ENCODE data around the gene EVC. TPM values are rescaled to one million over a fixed set of nuclear protein-coding genes. Genes with fewer than 3 reads are reported as not detected.
A peak's percentile ranks its signal among the peaks of the same experiment; 100 is the strongest.

The EVC gene
- total and polyA plus RNA-seq, 4 donors: 9.3 to 58.2 (median 25.0) TPM

DNA sequence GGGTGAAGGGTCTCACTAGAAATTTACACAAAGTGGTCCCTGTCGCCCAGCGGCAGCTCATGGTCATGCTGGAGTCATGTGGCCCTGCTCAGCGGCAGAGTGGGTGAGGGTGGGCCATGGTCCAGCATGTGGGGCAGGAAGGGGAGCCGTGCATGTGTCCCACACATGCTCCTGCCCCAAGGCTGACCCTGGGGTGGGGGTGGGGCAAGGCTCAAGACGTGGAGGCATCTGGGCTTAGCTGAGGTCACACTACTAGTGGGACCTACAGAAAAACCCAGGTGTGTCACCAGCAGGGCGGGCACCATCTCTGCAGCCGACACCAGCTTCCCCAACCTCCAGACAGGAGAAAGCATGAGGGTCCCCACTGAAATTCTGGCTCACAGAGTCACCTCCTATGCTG is 42.4 kb downstream of the EVC start:
- H3K9me3 ChIP-seq (ENCODE audit: control insufficient read depth, low read length): no peaks in the 10 kb centered on the region
- ATAC-seq (ENCODE audit: low FRiP score) (no peak), DNase-seq (no peak)
- H3K36me3 ChIP-seq (ENCODE audit: control insufficient read depth in 1 of 2, insufficient read depth in 2 of 2, low read length in 1 of 2): peaks cover 0 to 16% of the 10 kb centered on the region in 2 donors
- no peak overlapping the region for H3K4me3 ChIP-seq (ENCODE audit: low read length in 2 of 2)
- intact Hi-C loops (cut with DNase I): no loop called here
- H3K27me3 ChIP-seq (ENCODE audit: control insufficient read depth in 1 of 2, insufficient read depth in 2 of 2, low read length in 1 of 2): no peaks in the 10 kb centered on the region
- 85 to 91% methylated on average over 7 of the region's 7 CpGs for WGBS, 2 donors
- H3K4me1 ChIP-seq (ENCODE audit: control insufficient read depth in 1 of 2, insufficient read depth in 2 of 2, low read length in 2 of 2): no peaks in the 10 kb centered on the region
- no peak overlapping the region for H3K27ac ChIP-seq (ENCODE audit: low read depth in 1 of 2, low read length in 2 of 2)

GRCh38 chr4:5753766-5754528 is 42.9 kb downstream of the EVC start:
- no peaks in the 10 kb centered on the region for H3K4me1 ChIP-seq (ENCODE audit: control insufficient read depth in 1 of 2, insufficient read depth in 2 of 2, low read length in 2 of 2)
- ATAC-seq (ENCODE audit: low FRiP score): no peak
- peaks cover 0 to 16% of the 10 kb centered on the region in 2 donors for H3K36me3 ChIP-seq (ENCODE audit: control insufficient read depth in 1 of 2, insufficient read depth in 2 of 2, low read length in 1 of 2)
- 73 to 75% methylated on average over 19 of the region's 19 CpGs for WGBS, 2 donors
- no peak overlapping the region for H3K27ac ChIP-seq (ENCODE audit: low read depth in 1 of 2, low read length in 2 of 2)
- H3K27me3 ChIP-seq (ENCODE audit: control insufficient read depth in 1 of 2, insufficient read depth in 2 of 2, low read length in 1 of 2): no peaks in the 10 kb centered on the region
- intact Hi-C loops (cut with DNase I): no loop called here
- H3K9me3 ChIP-seq (ENCODE audit: control insufficient read depth, low read length): no peaks in the 10 kb centered on the region
- H3K4me3 ChIP-seq (ENCODE audit: low read length in 2 of 2): no peak overlapping the region
- DNase-seq: peak in 1 of 2 donors; percentile 61

DNA sequence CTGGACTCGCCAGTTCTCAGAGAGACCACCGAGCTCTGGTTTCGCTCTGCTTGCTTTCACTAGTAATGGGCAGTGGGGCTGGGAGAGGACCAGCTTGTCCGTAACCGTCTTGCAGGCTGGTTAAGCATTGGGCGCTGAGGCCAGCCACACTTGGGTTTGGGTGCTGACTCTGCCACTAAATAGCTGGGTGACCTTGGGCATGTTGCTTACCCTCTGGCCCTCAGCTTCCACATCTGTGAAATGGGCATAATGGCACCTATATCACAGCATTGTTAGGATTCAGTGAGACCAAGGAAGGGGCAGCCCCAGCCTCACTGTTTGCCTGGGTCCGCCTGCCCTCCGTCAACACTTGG is 43.5 kb downstream of the EVC start:
- H3K36me3 ChIP-seq (ENCODE audit: control insufficient read depth in 1 of 2, insufficient read depth in 2 of 2, low read length in 1 of 2): peaks cover 0 to 16% of the 10 kb centered on the region in 2 donors
- no peaks in the 10 kb centered on the region for H3K27me3 ChIP-seq (ENCODE audit: control insufficient read depth in 1 of 2, insufficient read depth in 2 of 2, low read length in 1 of 2)
- H3K27ac ChIP-seq (ENCODE audit: low read depth in 1 of 2, low read length in 2 of 2): no peak overlapping the region
- 96 to 99% methylated on average over 8 of the region's 8 CpGs for WGBS, 2 donors
- no peak for ATAC-seq (ENCODE audit: low FRiP score)
- H3K9me3 ChIP-seq (ENCODE audit: control insufficient read depth, low read length): no peaks in the 10 kb centered on the region
- intact Hi-C loops (cut with DNase I): no loop called here
- DNase-seq: no peak
- no peaks in the 10 kb centered on the region for H3K4me1 ChIP-seq (ENCODE audit: control insufficient read depth in 1 of 2, insufficient read depth in 2 of 2, low read length in 2 of 2)
- no peak overlapping the region for H3K4me3 ChIP-seq (ENCODE audit: low read length in 2 of 2)

- H3K4me3 ChIP-seq (ENCODE audit: low read length in 2 of 2): no peak overlapping the region
- peaks cover 0 to 14% of the 10 kb centered on the region in 2 donors for H3K36me3 ChIP-seq (ENCODE audit: control insufficient read depth in 1 of 2, insufficient read depth in 2 of 2, low read length in 1 of 2)
- ATAC-seq (ENCODE audit: low FRiP score) (no peak), DNase-seq (no peak)
- H3K9me3 ChIP-seq (ENCODE audit: control insufficient read depth, low read length): no peaks in the 10 kb centered on the region
- H3K27me3 ChIP-seq (ENCODE audit: control insufficient read depth in 1 of 2, insufficient read depth in 2 of 2, low read length in 1 of 2): no peaks in the 10 kb centered on the region
- H3K4me1 ChIP-seq (ENCODE audit: control insufficient read depth in 1 of 2, insufficient read depth in 2 of 2, low read length in 2 of 2): no peaks in the 10 kb centered on the region
- H3K27ac ChIP-seq (ENCODE audit: low read depth in 1 of 2, low read length in 2 of 2): no peak overlapping the region
- intact Hi-C loops (cut with DNase I): no loop called here
- WGBS, 2 donors: 95% methylated on average over 16 of the region's 16 CpGs
Observed at GRCh38 chr4:5755161-5755560, 44.2 kb downstream of the EVC start.

- Histone ChIP-seq H3K27ac (ENCODE audit: low read depth in 1 of 2, low read length in 2 of 2) (no peak overlapping the region), H3K4me3 (ENCODE audit: low read length in 2 of 2) (no peak overlapping the region), H3K36me3 (ENCODE audit: control insufficient read depth in 1 of 2, insufficient read depth in 2 of 2, low read length in 1 of 2) (peaks cover 0 to 14% of the 10 kb centered on the region in 2 donors), H3K4me1 (ENCODE audit: control insufficient read depth in 1 of 2, insufficient read depth in 2 of 2, low read length in 2 of 2) (no peaks in the 10 kb centered on the region), H3K9me3 (ENCODE audit: control insufficient read depth, low read length) (no peaks in the 10 kb centered on the region), H3K27me3 (ENCODE audit: control insufficient read depth in 1 of 2, insufficient read depth in 2 of 2, low read length in 1 of 2) (no peaks in the 10 kb centered on the region)
- 71 to 73% methylated on average over 7 of the region's 7 CpGs for WGBS, 2 donors
- ATAC-seq (ENCODE audit: low FRiP score) (no peak), DNase-seq (no peak)
- intact Hi-C loops (cut with DNase I): no loop called here
Observed at GRCh38 chr4:5755679-5756078, 44.7 kb downstream of the EVC start.

- no peak for ATAC-seq (ENCODE audit: low FRiP score)
- intact Hi-C loops (cut with DNase I): no loop called here
- Histone ChIP-seq H3K27me3 (ENCODE audit: control insufficient read depth in 1 of 2, insufficient read depth in 2 of 2, low read length in 1 of 2) (no peaks in the 10 kb centered on the region), H3K27ac (ENCODE audit: low read depth in 1 of 2, low read length in 2 of 2) (no peak overlapping the region), H3K4me1 (ENCODE audit: control insufficient read depth in 1 of 2, insufficient read depth in 2 of 2, low read length in 2 of 2) (no peaks in the 10 kb centered on the region), H3K4me3 (ENCODE audit: low read length in 2 of 2) (no peak overlapping the region), H3K9me3 (ENCODE audit: control insufficient read depth, low read length) (no peaks in the 10 kb centered on the region), H3K36me3 (ENCODE audit: control insufficient read depth in 1 of 2, insufficient read depth in 2 of 2, low read length in 1 of 2) (peaks cover 0 to 14% of the 10 kb centered on the region in 2 donors)
- DNase-seq: no peak
- WGBS, 2 donors: 94 to 95% methylated on average over 9 of the region's 9 CpGs
Observed at GRCh38 chr4:5756271-5756670, 45.3 kb downstream of the EVC start.

DNA sequence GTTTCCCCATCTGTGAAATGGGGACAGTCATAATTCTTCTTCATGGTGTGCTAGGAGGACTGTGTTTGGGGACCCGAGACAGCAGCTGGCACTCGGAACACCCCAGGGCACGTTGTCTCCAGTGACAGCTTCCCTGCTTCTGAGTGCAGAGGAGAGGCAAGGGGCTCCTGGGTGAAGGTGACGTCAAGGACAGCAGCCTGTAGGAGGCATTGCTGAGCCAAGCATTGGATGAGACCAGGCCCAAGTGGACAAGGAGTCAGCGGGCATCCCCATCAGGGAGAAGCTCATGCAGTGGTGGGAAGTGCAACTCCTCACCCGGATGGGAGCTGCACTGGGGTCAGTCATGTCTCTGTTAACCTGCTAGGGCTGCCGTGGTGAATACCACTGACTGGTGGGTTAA is 46.1 kb downstream of the EVC start:
- ATAC-seq (ENCODE audit: low FRiP score): no peak
- Histone ChIP-seq H3K27me3 (ENCODE audit: control insufficient read depth in 1 of 2, insufficient read depth in 2 of 2, low read length in 1 of 2) (no peaks in the 10 kb centered on the region), H3K27ac (ENCODE audit: low read depth in 1 of 2, low read length in 2 of 2) (no peak overlapping the region), H3K4me1 (ENCODE audit: control insufficient read depth in 1 of 2, insufficient read depth in 2 of 2, low read length in 2 of 2) (no peaks in the 10 kb centered on the region), H3K9me3 (ENCODE audit: control insufficient read depth, low read length) (no peaks in the 10 kb centered on the region), H3K4me3 (ENCODE audit: low read length in 2 of 2) (no peak overlapping the region), H3K36me3 (ENCODE audit: control insufficient read depth in 1 of 2, insufficient read depth in 2 of 2, low read length in 1 of 2) (peaks cover 0 to 14% of the 10 kb centered on the region in 2 donors)
- WGBS, 2 donors: 95% methylated on average over 7 of the region's 7 CpGs
- intact Hi-C loops (cut with DNase I): no loop called here
- DNase-seq: no peak

- H3K36me3 ChIP-seq (ENCODE audit: control insufficient read depth in 1 of 2, insufficient read depth in 2 of 2, low read length in 1 of 2): peaks cover 0 to 14% of the 10 kb centered on the region in 2 donors
- DNase-seq (no peak), ATAC-seq (ENCODE audit: low FRiP score) (no peak)
- H3K27ac ChIP-seq (ENCODE audit: low read depth in 1 of 2, low read length in 2 of 2): no peak overlapping the region
- H3K27me3 ChIP-seq (ENCODE audit: control insufficient read depth in 1 of 2, insufficient read depth in 2 of 2, low read length in 1 of 2): no peaks in the 10 kb centered on the region
- H3K4me3 ChIP-seq (ENCODE audit: low read length in 2 of 2): no peak overlapping the region
- 96 to 98% methylated on average over 4 of the region's 4 CpGs for WGBS, 2 donors
- no peaks in the 10 kb centered on the region for H3K9me3 ChIP-seq (ENCODE audit: control insufficient read depth, low read length)
- intact Hi-C loops (cut with DNase I): no loop called here
- no peaks in the 10 kb centered on the region for H3K4me1 ChIP-seq (ENCODE audit: control insufficient read depth in 1 of 2, insufficient read depth in 2 of 2, low read length in 2 of 2)
Observed at GRCh38 chr4:5757536-5757935, 46.5 kb downstream of the EVC start.

DNA sequence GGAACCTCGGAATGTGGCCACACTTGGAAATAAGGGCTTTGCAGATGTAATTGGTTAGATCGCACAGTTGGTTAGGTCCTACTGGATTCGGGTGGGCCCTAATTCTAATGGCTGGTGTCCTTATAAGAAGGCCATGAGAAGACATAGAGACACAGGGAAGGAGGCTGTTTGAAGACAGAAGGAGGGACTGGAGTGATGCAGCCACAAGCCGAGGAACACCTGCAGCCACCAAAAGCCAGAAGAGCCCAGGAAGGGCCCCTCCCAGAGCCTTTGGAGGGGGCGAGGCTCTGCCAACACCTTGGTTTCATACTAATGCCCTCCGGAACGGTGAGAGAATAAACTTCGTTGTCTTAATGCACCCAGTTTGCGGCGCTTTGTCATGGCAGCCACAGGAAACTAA is 47.0 kb downstream of the EVC start:
- Histone ChIP-seq H3K27ac (ENCODE audit: low read depth in 1 of 2, low read length in 2 of 2) (no peak overlapping the region), H3K4me1 (ENCODE audit: control insufficient read depth in 1 of 2, insufficient read depth in 2 of 2, low read length in 2 of 2) (no peaks in the 10 kb centered on the region), H3K36me3 (ENCODE audit: control insufficient read depth in 1 of 2, insufficient read depth in 2 of 2, low read length in 1 of 2) (peaks cover 0 to 14% of the 10 kb centered on the region in 2 donors), H3K4me3 (ENCODE audit: low read length in 2 of 2) (no peak overlapping the region), H3K9me3 (ENCODE audit: control insufficient read depth, low read length) (no peaks in the 10 kb centered on the region), H3K27me3 (ENCODE audit: control insufficient read depth in 1 of 2, insufficient read depth in 2 of 2, low read length in 1 of 2) (no peaks in the 10 kb centered on the region)
- intact Hi-C loops (cut with DNase I): no loop called here
- ATAC-seq (ENCODE audit: low FRiP score): no peak
- no peak for DNase-seq
- WGBS, 2 donors: 93 to 95% methylated on average over 10 of the region's 10 CpGs
